Activated naive CD4-positive, alpha-beta T cell treated with anti-CD3 and anti-CD28 coated beads, Interleukin-2, amount 50 U/mL, for 72 hours (primary cell): Measurements from ENCODE around the gene PLEKHH3. TPM values are rescaled to one million over a fixed set of nuclear protein-coding genes. Genes with fewer than 3 reads are reported as not detected.
A peak's percentile ranks its signal among the peaks of the same experiment; 100 is the strongest.
"Not testable (repeated sequence)": the region's sequence is repeated elsewhere in the genome, so short reads cannot be mapped to it uniquely, and the experiment has no call there.

Experiments
- ATAC-seq, 2 donors: fragments of 150-1000 bp; cut with Tn5 transposase; 2 replicates each; pipeline ENCODE4 v1.10.0; 2021; ENCODE audit warnings: mild to moderate bottlenecking in 2 of 2, moderate library complexity in 2 of 2
- DNase-seq, 2 donors: peaks; one replicate each; pipeline ENCODE4 v3.0.0; 2021 to 2022; ENCODE audit warnings: low spot score in 2 of 2
- H3K27ac Mint-ChIP-seq, 2 donors: one replicate each; pipeline ENCODE4 v1.8.0; 2022; ENCODE audit warnings: mild to moderate bottlenecking in 2 of 2, mixed read lengths in 2 of 2
- H3K36me3 Mint-ChIP-seq, 2 donors: one replicate each; pipeline ENCODE4 v1.8.0; 2022; ENCODE audit warnings: mixed read lengths in 2 of 2
- H3K9me3 Mint-ChIP-seq, 2 donors: one replicate each; pipeline ENCODE4 v1.8.0; 2022; ENCODE audit warnings: mixed read lengths in 2 of 2
- total RNA-seq, 2 donors: library from RNA; stranded (reverse); gene quantifications; one replicate each; pipeline ENCODE4 v1.2.3, GENCODE V29; 2022

The PLEKHH3 gene
- total RNA-seq, 2 donors from 2014 or later = 1.2 to 2.9 TPM

- Mint-ChIP-seq H3K27ac (peak overlapping the region; percentile 47 to 63), H3K9me3 (no peaks in the 10 kb centered on the region), H3K36me3 (no peaks in the 10 kb centered on the region)
- peak; percentile 32 to 36 for ATAC-seq
- peak; percentile 81 to 84 for DNase-seq
Measured at GRCh38 chr17:42677921-42678781, 1.4 kb upstream of the PLEKHH3 start.

DNA sequence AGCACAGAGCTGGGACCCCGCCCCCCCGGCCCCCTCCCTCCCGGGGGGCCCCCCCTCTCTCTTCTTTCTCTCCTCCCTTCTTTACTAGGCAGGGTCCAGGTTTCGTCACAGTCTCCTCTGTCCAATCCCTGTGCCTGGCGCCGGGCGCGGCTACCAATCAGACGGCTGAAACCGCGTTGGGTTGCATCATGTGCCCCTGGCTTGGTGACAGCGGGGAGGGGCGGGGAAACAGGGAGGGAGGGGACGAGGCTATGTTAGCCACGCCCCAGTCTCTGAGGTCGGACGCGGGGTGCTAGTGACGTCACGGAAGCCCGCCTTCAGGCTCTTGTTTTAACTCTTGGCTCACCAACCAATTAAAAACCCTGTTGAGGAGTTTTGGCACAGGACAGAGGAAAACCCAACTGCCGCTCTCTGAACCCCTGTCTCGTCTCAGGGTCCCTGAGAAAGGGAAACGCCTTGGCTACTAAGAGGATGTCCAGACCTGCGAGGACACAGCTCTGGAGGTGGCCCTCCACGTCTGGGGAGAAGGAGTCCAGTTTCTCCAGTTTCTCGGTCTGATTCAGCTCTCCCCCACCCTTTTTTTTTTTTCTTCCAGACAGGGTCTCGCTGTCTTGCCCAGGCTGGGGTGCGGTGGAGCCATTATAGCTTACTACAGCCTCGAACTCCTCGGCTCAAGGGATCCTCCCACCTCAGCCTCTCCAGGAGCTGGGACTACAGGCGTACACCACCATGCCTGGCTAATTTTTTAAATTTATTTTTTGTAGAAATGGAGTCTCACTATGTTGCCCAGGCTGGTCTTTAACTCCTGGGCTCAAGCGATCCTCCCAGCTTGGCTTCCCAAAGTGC lies 441 bp upstream of the PLEKHH3 start:
- Mint-ChIP-seq H3K36me3 (no peaks in the 10 kb centered on the region), H3K9me3 (no peaks in the 10 kb centered on the region), H3K27ac (peak overlapping the region; percentile 63 to 72)
- peak; percentile 95 to 96 for DNase-seq
- peak; percentile 79 for ATAC-seq

GRCh38 chr17:42675965-42676423 lies 800 bp downstream of the PLEKHH3 start:
- ATAC-seq = no peak
- H3K9me3 Mint-ChIP-seq = no peaks in the 10 kb centered on the region
- H3K27ac Mint-ChIP-seq = no peak overlapping the region
- no peak for DNase-seq
- H3K36me3 Mint-ChIP-seq = no peaks in the 10 kb centered on the region

- H3K9me3 Mint-ChIP-seq = no peaks in the 10 kb centered on the region
- H3K27ac Mint-ChIP-seq = no peak overlapping the region
- no peaks in the 10 kb centered on the region for H3K36me3 Mint-ChIP-seq
- DNase-seq (no peak), ATAC-seq (no peak)
Measured at GRCh38 chr17:42675348-42675964, 1.3 kb downstream of the PLEKHH3 start.

DNA sequence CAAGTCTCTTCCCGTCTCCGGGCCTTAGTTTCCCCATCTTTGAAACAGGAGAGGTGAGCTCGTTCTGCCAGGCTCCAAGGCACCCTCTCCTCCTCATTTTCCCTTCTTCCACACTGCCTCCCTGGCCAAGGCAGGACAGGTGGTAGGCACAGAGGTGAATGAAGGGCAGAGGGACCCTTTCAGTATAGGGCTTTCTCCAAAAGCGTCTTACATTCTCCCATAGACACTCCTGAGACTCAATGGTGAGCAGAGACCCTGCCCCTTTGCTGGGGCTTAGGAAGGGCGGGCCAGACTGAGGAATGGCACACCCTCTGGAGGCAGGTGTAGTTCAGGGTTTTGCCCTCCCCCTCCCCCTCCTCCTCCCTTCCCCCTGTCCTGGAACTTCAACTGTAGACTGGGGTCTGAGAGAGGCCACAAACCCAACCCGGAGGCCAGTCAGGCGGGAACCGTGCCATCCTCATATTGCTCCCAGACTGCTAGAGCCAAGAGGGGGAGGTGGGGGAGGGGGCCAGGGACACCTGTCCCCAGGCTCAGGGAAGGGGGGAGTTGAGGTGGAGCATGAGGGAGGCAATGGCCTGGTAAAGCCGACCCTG lies 1.9 kb downstream of the PLEKHH3 start:
- H3K9me3 Mint-ChIP-seq = no peaks in the 10 kb centered on the region
- H3K36me3 Mint-ChIP-seq = no peaks in the 10 kb centered on the region
- no peak overlapping the region for H3K27ac Mint-ChIP-seq
- DNase-seq = no peak
- no peak for ATAC-seq

DNA sequence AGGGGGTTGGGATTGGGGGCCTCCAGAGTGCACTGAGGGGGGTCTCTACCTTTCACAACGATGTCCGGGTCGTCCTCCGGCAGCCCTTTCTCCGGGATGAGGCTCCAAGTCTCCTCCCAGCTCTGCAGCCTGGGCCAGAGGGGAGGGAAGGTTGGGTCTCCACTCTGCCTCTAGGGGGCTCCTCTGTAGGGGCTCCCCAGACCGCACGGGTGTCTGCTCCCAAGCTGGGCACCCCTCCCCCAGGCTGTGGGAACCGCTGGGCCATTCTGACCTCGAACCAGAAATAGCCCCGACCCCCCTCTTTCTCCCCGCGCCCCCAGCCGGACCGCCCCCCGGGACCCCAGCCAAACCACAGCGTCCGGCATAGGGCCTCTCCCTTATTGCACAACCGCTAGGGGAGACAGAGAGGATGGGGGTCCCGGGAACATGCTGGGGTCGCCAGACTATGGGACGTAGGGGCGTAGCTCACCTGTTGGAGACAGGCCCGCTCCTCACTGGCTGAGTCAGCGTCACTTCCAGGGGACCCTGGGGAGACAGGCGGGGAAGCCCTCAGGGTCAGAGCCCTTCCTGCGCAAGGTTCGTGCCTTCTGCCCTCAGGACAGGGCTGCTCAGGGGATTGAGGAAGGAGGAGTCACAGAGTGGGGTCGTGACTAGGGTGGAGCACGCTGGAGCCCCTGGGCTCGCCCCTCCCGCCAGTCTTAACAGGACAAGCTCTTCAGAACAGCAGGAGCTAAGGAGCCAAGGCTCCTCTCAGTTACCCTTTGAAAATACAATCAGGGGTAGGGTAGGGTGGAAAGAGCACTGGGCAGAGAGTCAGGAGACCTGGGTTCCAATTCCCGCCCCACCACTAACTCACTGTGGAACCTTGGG lies 2.7 kb downstream of the PLEKHH3 start:
- DNase-seq (no peak), ATAC-seq (no peak)
- Mint-ChIP-seq H3K27ac (no peak overlapping the region), H3K36me3 (no peaks in the 10 kb centered on the region), H3K9me3 (no peaks in the 10 kb centered on the region)

GRCh38 chr17:42673266-42673884 lies 3.4 kb downstream of the PLEKHH3 start:
- Mint-ChIP-seq H3K27ac (no peak overlapping the region), H3K36me3 (no peaks in the 10 kb centered on the region), H3K9me3 (no peaks in the 10 kb centered on the region)
- ATAC-seq (no peak), DNase-seq (no peak)

GRCh38 chr17:42672038-42672437 lies 4.8 kb downstream of the PLEKHH3 start:
- ATAC-seq = no peak
- H3K9me3 Mint-ChIP-seq = no peaks in the 10 kb centered on the region
- no peaks in the 10 kb centered on the region for H3K36me3 Mint-ChIP-seq
- no peak overlapping the region for H3K27ac Mint-ChIP-seq
- no peak for DNase-seq

- DNase-seq (no peak), ATAC-seq (peak in 1 of 2 donors; percentile 23)
- Mint-ChIP-seq H3K36me3 (peaks cover under 1 to 2% of the 10 kb centered on the region in 2 donors), H3K9me3 (no peaks in the 10 kb centered on the region), H3K27ac (no peak overlapping the region)
Measured at GRCh38 chr17:42670789-42671657, 5.8 kb downstream of the PLEKHH3 start.

- peaks cover 6 to 9% of the 10 kb centered on the region in 2 donors for H3K36me3 Mint-ChIP-seq
- no peak overlapping the region for H3K27ac Mint-ChIP-seq
- no peak for DNase-seq
- H3K9me3 Mint-ChIP-seq = no peaks in the 10 kb centered on the region
- ATAC-seq = peak; percentile 64 to 69
Measured at GRCh38 chr17:42669977-42670788, 6.6 kb downstream of the PLEKHH3 start.

DNA sequence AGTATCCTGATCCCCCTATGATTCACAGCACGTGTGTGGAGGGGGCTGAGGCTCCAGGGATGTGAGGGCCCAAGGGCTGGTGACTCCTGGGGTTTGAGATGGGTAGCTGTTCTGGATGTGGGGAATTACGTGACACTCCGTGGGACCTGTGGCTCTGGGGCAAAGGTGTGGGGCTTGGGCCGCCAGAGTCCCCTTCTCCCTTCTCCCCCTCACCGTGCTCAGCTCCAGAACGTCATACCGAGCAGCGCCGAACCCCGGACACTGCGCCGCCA lies 7.2 kb downstream of the PLEKHH3 start:
- no peak for DNase-seq
- peaks cover 6 to 9% of the 10 kb centered on the region in 2 donors for H3K36me3 Mint-ChIP-seq
- no peak overlapping the region for H3K27ac Mint-ChIP-seq
- H3K9me3 Mint-ChIP-seq = no peaks in the 10 kb centered on the region
- no peak for ATAC-seq

DNA sequence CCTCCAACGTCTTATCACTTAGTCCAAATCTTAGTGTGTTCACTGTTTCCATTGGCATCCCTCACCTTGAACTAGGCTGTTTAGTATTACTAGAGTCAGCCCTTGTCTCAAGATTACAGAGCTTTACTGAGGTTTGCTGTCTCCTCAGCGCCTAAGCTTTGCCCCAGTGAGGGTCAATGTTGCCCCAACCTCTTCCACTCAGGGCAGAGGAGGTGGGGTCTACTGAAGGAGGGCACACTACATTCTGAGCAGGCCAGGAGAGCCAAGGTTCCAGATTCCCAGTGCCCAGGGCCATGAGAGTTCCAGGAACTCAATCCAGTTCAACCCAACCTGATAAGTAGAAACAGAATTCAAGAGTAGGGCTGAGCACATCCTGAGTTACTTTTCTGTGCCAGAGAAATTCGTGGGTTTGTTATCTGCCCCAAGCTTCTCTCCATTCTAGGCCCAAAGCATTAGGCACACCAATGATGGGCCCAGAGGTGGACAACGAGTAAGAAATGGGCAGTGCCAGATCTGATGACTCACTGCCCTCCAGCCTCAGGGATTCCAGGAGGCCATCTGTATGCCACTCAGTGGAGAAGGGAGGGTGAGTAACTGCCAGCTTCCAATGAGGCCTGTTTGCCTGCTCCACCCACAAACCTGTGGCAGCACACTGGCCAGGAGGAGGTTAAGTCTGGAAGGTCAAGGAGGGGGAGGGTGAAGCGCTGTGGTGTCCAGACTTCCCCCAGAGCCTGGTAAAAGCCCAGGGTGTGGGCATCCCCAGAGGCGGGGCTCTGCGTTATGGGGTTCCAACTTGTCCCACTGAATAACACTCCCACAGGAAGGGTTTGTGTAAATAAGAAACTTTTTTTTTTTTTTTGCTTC lies 9.5 kb downstream of the PLEKHH3 start:
- peaks cover 6 to 9% of the 10 kb centered on the region in 2 donors for H3K36me3 Mint-ChIP-seq
- ATAC-seq (peak in 1 of 2 donors; percentile 63), DNase-seq (no peak)
- H3K9me3 Mint-ChIP-seq = no peaks in the 10 kb centered on the region
- no peak overlapping the region for H3K27ac Mint-ChIP-seq

- H3K9me3 Mint-ChIP-seq, DNase-seq, H3K27ac Mint-ChIP-seq, H3K36me3 Mint-ChIP-seq, ATAC-seq: not testable (repeated sequence)
Measured at GRCh38 chr17:42666126-42666525, 10.7 kb downstream of the PLEKHH3 start.
